GM12801 (cell line): ENCODE results near the gene CDK5RAP2.

Experiments
- TF ChIP-seq, protein P1 (sequence below): IDR thresholded peaks from one replicate; pipeline ENCODE4 v1.5.1; 2011; ENCODE audit warnings: control low read depth; ENCODE audit not compliant: insufficient read length; ENCODE audit errors: extremely low read depth

CDK5RAP2 gene

DNA sequence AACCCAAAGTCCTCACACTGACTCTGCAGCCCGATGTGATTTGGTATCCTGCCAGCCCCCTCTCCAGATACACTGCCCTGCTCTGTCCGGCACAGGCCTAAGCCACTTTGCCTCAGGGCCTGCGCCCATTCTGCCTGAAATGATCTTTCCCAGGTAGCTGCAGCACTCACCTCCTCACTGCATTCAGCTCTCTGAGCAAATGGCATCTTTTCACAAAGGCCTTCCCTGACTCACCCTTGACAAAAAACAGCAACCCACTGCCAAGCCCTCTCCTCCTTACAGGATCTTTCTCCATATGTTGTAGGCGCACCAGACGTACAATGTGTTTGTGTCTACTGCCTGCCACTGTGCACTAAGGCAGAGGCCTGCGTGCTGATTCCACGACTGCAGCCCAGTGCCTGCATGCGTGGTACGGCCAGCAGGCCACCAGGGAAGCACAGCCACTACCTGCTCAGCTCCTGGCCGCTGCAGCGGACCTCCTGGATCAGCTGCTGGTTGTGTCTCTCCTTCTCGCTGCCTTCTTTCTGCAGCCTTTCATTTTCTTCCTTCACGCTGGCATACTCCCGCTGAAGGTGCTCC is 171.2 kb downstream of the CDK5RAP2 start:
- TF ChIP-seq, protein P1, sequence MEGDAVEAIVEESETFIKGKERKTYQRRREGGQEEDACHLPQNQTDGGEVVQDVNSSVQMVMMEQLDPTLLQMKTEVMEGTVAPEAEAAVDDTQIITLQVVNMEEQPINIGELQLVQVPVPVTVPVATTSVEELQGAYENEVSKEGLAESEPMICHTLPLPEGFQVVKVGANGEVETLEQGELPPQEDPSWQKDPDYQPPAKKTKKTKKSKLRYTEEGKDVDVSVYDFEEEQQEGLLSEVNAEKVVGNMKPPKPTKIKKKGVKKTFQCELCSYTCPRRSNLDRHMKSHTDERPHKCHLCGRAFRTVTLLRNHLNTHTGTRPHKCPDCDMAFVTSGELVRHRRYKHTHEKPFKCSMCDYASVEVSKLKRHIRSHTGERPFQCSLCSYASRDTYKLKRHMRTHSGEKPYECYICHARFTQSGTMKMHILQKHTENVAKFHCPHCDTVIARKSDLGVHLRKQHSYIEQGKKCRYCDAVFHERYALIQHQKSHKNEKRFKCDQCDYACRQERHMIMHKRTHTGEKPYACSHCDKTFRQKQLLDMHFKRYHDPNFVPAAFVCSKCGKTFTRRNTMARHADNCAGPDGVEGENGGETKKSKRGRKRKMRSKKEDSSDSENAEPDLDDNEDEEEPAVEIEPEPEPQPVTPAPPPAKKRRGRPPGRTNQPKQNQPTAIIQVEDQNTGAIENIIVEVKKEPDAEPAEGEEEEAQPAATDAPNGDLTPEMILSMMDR, result no peak

DNA sequence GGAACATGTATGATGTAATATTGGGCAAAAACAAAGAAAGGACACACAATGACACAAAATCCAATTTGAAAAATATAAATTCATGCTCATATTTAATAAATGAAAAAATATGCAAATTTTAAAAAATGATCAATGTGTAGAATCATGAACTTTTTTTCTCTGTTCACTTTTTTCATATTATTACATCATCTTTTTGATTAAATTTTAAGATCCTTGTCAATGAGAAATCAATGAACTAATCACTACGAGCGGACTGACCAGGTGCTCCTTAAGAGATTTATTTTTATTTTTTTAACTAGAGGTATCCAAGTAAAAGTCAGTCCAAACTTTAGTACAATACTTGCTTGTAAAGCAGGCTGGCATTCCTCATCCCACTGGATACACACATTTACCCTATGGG is 174.1 kb downstream of the CDK5RAP2 start:
- TF ChIP-seq, protein P1, result no peak

GRCh38 chr9:120405134-120405533 is 174.8 kb downstream of the CDK5RAP2 start:
- TF ChIP-seq, protein P1, result no peak

DNA sequence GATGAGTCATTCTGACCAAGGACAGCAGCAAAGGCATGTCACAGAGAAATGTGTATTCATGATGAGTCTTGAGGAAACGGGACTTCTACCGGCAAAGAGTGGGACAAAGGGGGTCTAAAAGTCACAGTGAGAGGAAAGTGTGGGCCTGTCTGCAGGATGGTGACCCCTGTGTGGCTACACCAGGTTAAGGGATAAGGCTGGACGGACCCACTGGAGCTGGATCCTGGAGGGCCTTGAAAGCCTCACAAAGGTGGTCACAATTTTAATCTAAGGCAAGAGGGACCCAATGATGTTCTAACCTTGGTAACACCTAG is 176.5 kb downstream of the CDK5RAP2 start:
- TF ChIP-seq, protein P1, result no peak

- TF ChIP-seq, protein P1, result no peak
These were observed 177.0 kb downstream of the CDK5RAP2 start for GRCh38 chr9:120402741-120403542.

GRCh38 chr9:120399940-120400339 is 180.0 kb downstream of the CDK5RAP2 start:
- TF ChIP-seq, protein P1, result no peak

DNA sequence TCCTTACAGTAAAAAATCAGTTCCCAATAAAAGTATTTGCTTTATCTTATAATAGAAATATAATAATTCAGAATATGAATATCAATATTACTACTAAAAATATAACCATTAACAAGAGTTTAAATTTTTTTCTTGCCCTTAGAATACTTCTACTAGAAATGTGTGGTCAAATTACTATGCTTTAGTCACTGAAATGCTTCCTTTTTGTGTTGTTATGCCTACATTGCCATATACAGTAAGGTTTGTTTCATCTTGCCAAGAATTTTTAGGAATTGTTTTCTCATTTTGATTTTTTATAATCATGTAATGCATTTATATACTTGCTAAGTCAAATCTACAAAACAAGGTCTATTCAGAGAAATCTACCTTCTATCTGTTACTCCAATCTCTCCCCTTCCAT is 181.7 kb downstream of the CDK5RAP2 start:
- TF ChIP-seq, protein P1, result no peak
